Activated CD4-positive, alpha-beta T cell treated with anti-CD3 and anti-CD28 coated beads for 4 hours (primary cell): ENCODE results near the gene RORC.

Source experiments
- DNase-seq, 2 donors: peaks; one replicate each; pipeline ENCODE4 v3.0.0-alpha.2; 2020

The RORC gene

GRCh38 chr1:151847867-151848596, 16.4 kb upstream of the RORC start:
- DNase-seq: no peak

DNA sequence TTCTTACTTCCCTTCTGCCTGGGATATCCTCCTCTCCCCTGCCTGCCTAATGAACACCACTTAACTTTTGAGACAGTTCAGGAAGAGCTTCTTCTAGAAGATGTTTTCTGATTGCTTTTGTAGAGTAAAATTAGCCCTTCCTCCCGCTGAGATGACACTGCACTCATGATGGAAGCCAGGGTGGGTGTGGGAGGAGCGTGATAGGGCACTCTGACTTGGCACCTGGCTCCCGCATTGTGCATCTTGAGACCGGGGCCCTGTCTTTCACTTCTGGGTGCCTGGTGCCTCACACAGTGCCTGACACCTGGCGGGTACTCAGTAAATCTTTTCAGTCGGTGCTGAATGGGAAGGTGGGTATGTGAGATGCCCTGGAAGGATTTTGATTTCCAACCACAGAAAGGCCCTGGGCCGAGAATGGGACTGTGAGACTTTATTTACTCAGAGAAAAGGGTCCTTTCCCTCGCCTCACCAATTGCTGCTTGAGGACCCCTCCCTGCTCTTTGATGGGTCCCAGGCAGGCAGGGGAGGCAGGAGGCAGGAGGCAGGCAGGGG, 15.2 kb upstream of the RORC start:
- DNase-seq: no peak

- DNase-seq: no peak
Observed at GRCh38 chr1:151846062-151846568, 14.5 kb upstream of the RORC start.

- no peak for DNase-seq
Observed at GRCh38 chr1:151843398-151843797, 11.8 kb upstream of the RORC start.

DNA sequence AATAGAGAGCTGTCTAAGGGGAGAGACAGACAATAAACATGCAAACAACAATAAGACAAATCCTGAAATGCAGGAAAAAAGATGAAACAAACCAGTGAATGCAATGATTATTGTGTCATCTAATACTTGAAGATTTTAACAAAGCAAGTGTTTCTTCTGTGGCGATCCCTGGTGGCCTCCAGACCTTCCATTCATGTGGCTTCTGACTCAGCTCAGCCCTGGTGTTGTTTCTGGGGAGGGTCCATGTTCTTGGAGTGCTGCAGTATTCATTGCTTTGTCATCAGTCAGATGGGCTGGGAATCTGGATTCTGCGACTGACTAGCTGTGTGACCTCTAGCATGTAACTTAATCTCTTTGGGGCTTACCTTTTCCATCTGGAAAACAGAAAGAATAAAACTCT, 9.5 kb upstream of the RORC start:
- DNase-seq: no peak

- DNase-seq: no peak
Observed at GRCh38 chr1:151840421-151840820, 8.8 kb upstream of the RORC start.

GRCh38 chr1:151839457-151840403, 8.1 kb upstream of the RORC start, which contains the start of gene C2CD4D:
TSS of gene C2CD4D (minus strand) at chr1:151839820. CDS start at chr1:151838989, 831 bp downstream.
- DNase-seq: peak; percentile 66 to 69

DNA sequence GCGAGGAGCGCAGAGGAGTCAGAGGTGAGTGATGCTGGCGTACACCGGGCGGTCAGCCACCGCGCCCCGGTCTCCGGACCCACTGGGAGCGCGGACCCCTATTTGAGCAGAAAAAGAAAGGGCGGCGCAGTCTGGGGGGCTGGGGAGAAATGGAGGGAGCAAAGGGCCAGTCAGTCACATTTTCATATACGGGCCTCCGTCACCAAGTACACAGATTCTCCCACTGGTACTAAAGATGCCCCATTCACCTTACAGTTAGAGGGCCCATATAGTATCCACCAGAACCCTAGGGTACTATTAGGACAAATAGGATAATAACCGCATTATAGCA, 7.4 kb upstream of the RORC start:
- no peak for DNase-seq

- DNase-seq: peak in 1 of 2 donors; percentile 49
Observed at GRCh38 chr1:151838222-151839081, 6.8 kb upstream of the RORC start.

- no peak for DNase-seq
Observed at GRCh38 chr1:151837884-151838221, 6.3 kb upstream of the RORC start.

DNA sequence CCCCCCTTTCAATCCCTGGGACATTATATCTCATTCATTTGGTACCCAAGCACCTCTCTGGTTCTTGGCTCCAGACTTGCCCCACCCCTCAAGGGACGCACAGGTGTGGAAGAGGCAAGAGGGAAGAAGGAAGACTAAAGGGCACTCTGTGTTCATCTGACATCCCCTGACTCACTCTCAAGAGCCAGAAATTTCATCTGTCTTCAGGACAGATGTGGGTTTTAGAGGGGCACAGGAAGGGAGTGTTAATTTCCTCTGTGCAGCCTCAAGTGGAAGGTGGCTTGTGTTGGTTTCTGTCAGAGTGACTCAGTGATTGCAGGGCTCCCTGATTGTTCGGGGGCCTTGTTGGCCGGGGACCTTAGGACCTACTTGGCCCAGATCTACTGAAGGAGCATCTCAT, 5.6 kb upstream of the RORC start:
- no peak for DNase-seq

DNA sequence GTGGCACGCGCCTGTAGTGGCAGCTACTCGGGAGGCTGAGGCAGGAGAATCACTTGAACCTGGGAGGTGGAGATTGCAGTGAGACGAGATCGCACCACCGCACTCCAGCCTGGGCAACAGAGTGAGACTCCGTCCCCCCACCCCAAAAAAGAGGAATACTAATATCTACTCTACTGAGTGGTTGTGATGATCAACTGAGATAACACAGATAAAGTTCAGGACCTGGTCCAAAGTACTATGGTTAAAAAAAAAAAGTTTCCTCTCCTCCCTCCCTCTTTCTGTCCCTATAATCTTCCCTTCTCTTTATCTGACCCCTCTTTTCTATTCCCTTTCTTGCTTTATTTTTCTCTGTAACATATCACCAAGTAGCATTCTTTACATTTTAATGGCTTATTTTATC, 4.0 kb upstream of the RORC start:
- DNase-seq: no peak

- no peak for DNase-seq
Observed at GRCh38 chr1:151834239-151834638, 2.6 kb upstream of the RORC start.

DNA sequence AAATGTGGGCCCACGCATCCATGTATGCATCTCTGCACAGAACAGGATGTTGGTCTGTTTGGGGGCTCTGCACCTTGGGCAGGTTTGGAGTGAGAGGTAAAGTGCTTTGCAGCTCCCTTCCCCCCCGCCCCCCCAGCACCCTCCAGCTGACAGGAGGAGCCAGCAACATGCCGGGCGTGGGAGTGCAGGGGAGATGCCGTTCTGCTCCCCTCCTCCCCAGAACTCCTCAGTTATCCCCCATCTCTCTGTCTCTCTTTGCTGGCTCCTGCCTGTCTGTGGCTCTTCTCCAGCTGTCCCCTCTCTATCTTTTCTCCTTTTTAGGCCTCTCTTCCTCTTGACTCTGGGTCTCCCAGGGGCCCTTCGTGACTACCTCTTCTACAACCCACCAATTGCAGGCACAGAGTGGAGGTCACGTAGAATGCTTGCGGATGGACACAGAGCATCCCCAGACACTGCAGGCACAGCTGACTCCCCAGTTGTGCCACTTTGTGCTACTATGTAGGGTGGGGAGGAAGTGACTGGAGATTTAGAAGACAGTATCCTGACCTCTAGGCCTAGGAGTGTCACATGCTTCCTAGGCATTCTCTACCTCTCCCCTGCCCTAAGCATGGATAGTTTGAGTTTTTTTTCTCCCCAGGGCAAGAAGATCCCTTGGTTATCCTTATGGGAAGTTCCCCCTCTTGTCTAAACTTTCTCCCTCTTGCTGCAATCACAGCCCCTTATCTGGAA, 1.7 kb upstream of the RORC start:
- no peak for DNase-seq

GRCh38 chr1:151832318-151832980, 847 bp upstream of the RORC start:
- no peak for DNase-seq

GRCh38 chr1:151831256-151831591, 378 bp downstream of the RORC start:
- no peak for DNase-seq

- no peak for DNase-seq
Observed at GRCh38 chr1:151830055-151830454, 1.5 kb downstream of the RORC start.

DNA sequence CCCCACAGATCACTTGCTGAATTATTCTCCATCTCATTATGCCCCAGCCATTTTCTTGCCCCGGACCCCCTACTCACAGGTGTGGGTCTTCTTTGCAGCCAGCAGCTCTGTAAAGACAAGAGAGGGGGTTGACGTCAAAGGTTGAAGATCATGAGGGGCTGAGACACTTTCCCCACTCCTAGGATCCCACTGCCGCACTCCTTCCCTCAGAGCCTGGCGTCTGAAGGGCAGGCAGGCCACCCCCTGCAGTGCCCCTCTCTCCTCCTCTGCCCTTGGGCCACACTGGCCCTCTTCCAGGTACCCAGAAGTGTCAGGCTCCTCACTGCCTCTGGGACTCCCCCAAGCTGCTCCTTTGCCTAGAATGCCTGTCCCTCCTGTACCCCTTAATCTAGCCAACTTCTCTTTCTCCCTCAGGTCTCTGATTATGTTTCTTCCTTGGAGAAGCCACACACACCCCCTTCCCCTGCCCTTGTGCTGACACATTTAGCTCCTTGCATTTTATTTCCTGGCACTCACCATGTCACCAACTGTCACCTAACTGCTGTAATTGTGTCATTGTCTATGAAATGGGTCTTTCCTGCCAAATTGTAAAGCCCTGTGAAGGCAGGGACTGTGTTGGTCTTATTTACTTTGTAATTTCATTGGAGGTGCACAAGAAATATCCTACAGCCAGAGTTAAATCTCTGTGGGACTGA, 2.1 kb downstream of the RORC start:
- DNase-seq: no peak

GRCh38 chr1:151828921-151829320, 2.7 kb downstream of the RORC start:
- DNase-seq: no peak

GRCh38 chr1:151827853-151828252, 3.7 kb downstream of the RORC start:
- peak in 1 of 2 donors; percentile 38 for DNase-seq
